ENCODE results near the gene BRF1.

BRF1 gene

GRCh38 chr14:105207460-105207901, 93.3 kb downstream of the BRF1 start:
- no peak for DNase-seq

DNA sequence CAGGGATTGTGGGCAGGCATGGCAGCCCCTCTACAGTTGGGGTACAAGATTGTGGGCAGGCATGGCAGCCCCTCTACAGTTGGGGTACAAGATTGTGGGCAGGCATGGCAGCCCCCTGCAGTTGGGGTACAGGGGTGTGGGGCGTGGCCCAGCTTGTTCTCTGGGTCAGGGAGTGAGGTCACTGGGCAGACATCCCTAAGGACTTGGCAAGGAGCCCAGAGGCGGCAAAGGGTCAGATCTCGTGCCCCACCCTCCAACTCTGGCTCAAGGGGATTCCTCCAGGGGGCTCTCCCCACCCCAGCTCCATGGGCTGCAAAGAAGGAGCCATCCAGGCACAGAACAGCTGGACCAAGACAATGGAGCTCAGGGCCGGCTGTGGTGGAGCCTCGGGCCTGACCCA, 93.9 kb downstream of the BRF1 start:
- DNase-seq = no peak

DNA sequence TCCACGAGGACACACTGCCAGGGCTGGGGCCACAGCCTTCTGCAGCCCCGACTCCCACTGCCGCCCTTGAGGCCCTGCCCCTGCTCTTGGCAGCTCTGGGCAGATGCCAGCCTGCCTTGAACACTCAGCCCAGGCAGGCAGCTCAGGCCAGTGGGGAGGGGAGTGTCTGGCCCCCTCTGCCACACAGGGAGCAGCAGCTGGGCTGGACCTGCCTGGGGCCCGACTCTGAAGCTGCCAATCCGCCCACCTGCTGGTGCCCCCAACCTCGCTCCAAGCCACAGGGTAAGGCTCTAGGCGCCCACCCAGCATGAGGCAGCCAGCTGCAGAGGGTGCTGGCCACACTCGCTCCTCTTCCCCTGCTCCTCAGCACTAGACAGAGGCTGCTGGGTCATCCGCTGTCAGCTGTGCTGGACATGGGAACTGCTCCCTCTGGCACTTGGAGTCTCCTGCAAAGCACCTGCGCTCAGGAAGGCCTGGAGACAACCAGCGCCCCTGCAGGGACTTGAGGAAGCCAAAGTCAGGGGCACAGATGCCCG, 95.1 kb downstream of the BRF1 start:
- no peak for DNase-seq

DNA sequence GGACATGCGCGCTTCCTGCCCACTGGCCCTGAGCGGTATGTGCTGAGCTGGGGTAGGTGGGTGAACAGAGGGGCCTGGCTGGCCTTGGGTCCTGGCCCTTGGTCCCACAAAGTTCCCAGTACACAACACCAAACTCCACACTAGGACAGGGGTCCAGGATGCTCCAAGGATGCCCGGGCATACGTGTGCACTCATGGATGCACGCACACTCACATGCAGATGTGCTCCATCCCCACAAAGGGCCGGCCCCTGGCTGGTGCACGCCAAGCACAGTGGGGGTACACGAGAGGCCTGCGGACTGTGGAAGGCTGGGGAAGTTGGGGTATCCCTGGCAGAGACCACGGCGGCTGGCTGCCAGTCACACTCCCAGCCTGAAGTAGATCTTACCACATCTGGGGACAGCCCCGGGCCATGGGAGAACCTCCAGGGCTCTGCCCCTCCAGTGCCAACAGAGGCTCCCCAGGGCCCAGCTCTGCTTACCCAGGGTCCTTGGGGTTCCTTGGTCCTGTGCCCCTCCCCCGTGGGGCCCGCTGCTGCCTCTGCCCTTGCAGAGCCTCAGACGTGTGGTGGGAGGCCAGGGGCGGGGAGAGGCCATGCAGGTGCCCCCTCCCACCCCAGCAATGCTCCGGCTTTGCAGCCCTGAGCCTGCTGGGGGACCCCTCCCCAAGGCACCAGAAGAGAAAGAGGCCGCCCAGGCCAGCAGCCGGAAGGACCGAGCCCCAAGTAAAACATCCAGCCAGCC, 95.7 kb downstream of the BRF1 start:
- DNase-seq = no peak

GRCh38 chr14:105204206-105204930, 96.4 kb downstream of the BRF1 start:
- no peak for DNase-seq

- no peak for DNase-seq
Observed at GRCh38 chr14:105203701-105204100, 97.1 kb downstream of the BRF1 start.

DNA sequence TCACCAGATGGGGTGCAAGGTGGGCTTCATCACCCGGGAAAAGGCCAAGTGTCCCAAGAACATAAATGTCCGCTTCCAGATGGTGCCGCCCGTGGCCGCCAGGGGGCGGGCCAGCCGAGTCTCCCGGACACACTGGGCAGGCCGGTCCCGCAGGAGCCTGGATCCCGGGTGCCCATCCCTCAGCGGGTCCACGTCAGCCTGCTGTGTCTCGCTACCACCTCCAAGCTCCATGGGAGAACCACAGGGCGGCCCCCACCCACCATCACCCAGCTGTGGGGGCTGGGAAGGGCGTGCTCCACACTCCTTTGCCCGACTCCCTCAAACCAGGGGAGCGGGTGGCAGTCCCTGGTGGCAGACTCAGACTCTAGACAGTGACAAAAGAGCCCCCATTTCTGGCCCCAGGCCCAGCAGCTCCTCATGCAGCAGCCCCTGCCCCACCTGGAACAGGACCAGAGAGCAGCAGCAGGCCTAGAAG, 97.7 kb downstream of the BRF1 start:
- DNase-seq = no peak

DNA sequence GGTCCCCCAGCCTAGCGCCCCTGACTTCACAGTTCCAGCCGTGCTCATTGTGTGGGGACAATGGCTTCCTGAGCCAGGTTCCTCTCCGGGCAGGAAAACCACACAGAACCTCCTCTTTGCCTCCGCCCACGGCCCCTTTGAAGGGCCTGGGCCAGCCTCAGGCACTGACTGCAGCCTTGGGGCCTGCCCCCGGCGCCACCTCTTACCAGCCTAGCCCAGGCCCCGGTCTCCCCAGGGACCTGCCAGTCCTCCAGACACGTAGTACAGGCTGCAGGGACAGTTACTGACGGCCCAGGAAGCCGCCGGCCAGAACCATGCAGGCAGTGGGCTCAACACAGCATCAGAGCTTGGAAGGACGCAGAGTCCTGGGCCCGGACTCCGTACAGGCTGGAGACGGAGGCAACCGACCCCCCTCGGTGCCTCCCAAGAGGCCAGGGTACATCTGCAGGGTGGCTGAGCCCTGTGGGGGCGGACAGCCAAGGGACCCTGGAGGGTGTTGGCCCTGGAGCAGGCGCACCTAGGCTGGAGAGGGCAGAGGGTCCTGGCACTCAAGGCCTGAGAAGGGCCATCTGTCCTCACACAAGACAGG, 98.8 kb downstream of the BRF1 start:
- DNase-seq = no peak

DNA sequence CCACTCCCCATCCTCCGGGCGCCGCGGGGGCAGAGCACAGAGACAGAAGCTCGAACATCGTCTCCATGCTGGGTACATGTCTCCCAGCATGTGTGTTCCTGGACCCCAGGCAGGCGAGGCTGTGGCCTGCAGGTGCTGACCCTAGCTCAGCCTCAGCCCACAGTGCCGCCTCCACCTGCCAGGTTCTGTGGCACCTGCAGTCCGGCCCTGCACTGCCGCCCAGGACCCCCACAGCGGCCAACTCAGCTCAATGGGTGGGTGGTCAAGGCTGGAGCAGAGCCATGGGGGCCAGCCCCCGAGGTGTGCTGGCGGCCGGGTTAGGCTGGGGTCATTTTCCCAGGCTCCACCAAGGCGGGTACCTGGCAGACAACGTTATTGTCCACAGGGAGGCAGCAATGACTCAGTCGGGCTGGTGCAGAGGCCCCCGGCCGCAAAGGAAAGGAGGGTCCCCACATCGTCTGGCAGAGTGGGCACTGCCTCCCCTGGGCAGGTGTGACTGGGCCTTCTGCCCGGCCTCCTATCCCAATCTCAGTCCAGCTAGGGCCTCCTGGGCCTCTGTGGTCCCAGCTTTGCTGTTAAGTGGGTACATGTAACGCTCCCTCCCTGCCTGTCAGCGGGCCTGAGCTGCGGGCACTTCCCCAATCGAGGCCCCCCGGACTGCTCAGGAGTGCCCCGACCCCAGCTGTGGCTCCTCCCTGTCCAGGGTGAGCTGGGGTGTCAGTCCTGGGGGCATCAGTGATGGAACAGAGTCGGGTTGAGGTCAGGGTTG, 99.5 kb downstream of the BRF1 start:
- no peak for DNase-seq

- no peak for DNase-seq
Observed at GRCh38 chr14:105200641-105201040, 100.2 kb downstream of the BRF1 start.

- DNase-seq = no peak
Observed at GRCh38 chr14:105200074-105200473, 100.7 kb downstream of the BRF1 start.

- DNase-seq = no peak
Observed at GRCh38 chr14:105199093-105199492, 101.7 kb downstream of the BRF1 start.

DNA sequence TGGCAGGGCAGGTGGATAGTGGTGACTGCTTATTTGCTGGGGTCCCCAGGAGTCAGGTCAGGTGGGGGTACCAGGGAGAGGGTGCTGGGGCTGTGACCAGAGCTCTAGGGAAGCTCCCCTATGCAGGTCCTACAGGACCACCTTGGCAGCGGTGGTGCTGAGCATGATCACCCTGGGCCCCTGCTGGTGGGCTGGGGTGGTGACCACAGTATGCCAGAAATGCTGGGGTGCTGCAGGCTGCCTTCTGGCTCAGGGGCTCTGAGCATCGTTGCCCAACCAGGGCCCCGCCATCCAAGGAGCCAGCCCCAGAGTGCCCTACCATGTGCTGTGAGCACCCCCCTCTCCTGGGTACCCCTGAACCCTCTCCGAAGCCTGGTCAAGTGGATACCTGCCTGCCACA, 102.2 kb downstream of the BRF1 start:
- no peak for DNase-seq

- DNase-seq = no peak
Observed at GRCh38 chr14:105197211-105197641, 103.6 kb downstream of the BRF1 start.

GRCh38 chr14:105196265-105196960, 104.4 kb downstream of the BRF1 start:
- DNase-seq = no peak

DNA sequence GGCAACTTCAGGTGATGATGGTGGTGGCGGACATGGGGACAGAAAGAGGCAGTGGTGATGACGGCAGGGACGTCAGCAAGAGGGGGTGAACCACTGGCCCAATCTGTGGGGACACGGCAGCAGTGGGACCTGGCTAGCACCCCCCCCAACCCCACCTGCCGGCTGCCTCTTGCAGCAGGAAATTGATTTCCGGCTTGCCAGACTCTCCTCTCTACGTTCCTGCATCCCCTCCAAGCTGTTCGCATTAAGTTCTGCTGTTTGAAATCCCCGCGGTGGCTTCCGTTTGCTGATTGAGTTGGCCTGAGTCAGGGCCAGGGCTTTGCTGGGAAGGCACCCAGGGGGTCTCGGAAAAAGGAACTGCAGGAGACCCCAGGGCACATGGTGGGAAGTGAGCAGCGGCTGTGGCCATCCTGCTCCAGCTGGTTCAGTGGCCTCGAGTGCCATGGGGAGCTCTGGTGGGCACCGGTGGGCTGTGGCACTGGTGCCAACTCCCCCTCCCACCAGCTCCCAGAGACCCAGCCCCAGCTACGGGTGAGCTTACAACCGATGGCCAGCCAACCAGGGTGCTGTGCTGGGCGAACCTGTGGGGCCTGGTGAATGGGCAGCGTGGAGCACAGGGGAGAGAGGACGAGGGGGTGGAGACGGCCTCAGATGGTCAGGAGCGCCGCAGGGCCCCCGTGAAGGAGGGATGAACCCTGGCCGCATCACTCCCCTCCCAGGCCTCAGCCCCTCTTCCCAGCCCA, 105.1 kb downstream of the BRF1 start:
- no peak for DNase-seq

- DNase-seq = no peak
Observed at GRCh38 chr14:105195051-105195450, 105.8 kb downstream of the BRF1 start.

DNA sequence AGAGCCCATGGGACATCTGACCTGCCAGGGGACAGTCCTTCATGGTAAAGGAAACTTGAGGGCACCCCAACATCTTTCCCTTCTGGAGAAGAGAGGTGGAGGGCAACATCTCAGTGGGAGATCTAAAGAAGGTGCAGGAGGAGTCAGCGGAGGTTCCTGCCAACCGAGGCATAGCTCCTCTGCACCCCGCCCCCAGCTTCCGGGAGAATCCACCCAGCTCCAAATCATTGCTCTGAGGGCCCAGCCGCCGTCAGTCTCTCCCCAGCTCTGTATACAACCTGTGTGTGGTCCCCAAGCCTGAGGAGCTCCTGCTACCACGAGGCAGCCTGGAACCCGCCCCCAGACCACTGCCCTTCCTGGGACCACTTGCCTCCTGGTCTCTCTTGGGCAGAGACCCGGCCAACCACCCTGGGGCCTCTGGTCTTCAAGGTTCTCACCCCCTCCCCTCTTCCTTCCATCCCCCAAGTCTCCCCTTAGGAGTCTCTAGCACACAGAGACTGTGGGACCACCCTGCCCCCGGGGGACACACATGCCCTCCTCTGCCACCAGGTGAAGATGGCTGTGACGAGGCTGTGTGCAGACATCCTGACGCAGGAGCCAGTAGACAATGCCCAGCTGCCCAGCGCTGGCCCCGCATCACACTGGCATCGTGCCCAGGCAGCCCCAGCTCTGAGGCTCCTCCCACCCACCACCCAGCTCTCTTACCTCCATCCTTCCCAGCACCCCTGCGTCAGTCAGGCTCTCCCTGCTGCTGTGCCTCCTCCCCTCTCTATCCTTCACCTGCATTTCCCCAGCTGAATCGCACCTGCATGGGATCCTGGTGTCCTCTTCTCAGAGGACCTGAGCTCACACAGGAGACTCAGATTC, 106.7 kb downstream of the BRF1 start:
- DNase-seq = peak; percentile 78

- no peak for DNase-seq
Observed at GRCh38 chr14:105192866-105193731, 107.7 kb downstream of the BRF1 start.

Data from SHP77 treated with DMSO at 0.1 percent for 48 hours (cell line).